Left cardiac atrium (tissue), 4 donors: Measurements from ENCODE around the gene ST6GALNAC2. TPM values are rescaled to one million over a fixed set of nuclear protein-coding genes. Genes with fewer than 3 reads are reported as not detected.
"Not testable (repeated sequence)": the region's sequence is repeated elsewhere in the genome, so short reads cannot be mapped to it uniquely, and the experiment has no call there.

Experiments
- ATAC-seq, 2 donors: fragments of 200-7000 bp; cut with Tn5 transposase; one replicate each; pipeline ENCODE4 v1.9.1; 2020; ENCODE audit warnings: mild to moderate bottlenecking in 2 of 2, moderate library complexity in 2 of 2
- DNase-seq: peaks from one replicate; pipeline ENCODE4 v3.0.0-alpha.2; 2020
- intact Hi-C, 2 donors: fragments of 100-400 bp; cut with DNase I; formaldehyde crosslinking; loops; one replicate each; pipeline versions ENCODE4 v1.14.1 to v1.15.1; 2022 to 2023
- total RNA-seq, 2 donors: library from RNA; stranded (reverse); fragmentation: NEBNext Ultra II Directional; extraction: Animal tissue kit (Norgen Biotek cat#: 25700); gene quantifications; one replicate each; pipeline ENCODE4 v1.2.1, GENCODE V29; 2021
- donor health status: DM: no; HTN: yes; CAD: no.
- donor health status: DM: no; HTN: yes; CAD: no; lungs with severe emphysema.
- donor health status: DM: yes; HTN: yes; CAD: no.
- donor health status: Dilated cardiomyopathy.

ST6GALNAC2 gene
- total RNA-seq, 2 donors from 2014 or later = 5.0 to 5.1 TPM

DNA sequence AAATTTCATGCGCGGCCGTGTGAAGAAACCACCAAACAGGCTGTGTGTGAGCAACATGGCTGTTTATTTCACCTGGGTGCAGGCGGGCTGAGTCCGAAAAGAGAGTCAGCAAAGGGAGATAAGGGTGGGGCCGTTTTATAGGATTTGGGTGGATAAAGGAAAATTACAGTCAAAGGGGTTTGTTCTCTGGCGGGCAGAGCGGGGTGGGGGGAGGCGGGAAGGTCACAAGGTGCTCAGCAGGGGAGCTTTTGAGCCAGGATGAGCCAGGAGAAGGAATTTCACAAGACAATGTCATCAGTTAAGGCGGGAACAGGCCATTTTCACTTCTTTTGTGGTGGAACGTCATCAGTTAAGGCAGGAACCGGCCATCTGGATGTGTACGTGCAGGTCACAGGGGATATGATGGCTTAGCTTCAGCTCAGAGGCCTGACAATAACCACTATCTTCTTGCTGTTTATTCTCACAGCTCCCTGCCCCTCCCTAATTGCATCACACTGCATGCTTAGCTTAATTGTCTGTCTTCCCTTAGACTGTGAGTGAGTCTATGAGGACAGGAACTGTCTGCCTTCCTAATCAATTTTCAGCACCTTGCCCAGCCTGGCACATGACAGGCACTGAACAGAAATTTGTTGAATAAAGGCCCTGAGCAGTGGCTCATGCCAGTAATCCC lies 25.6 kb upstream of the ST6GALNAC2 start:
- DNase-seq, ATAC-seq, intact Hi-C loops: not testable (repeated sequence)

DNA sequence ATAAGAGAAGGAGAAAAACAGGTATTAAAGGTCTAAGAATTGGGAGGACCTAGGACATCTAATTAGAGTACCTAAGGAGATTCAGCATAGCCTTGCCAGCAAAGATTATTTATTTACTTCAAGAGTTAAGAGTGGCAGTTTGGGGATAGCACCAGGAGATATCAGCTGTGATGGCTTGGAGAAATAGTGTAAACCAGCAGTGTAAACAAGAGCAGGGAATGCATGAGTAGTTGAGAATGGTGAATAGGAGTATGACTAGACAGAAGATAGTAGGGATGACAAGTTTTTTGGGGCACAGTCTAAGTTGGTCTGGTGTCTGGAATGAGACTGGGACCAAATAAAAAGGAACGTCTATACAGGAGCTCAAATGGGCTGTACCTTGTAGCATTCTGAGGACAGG lies 21.0 kb upstream of the ST6GALNAC2 start:
- intact Hi-C loops, ATAC-seq, DNase-seq: not testable (repeated sequence)

DNA sequence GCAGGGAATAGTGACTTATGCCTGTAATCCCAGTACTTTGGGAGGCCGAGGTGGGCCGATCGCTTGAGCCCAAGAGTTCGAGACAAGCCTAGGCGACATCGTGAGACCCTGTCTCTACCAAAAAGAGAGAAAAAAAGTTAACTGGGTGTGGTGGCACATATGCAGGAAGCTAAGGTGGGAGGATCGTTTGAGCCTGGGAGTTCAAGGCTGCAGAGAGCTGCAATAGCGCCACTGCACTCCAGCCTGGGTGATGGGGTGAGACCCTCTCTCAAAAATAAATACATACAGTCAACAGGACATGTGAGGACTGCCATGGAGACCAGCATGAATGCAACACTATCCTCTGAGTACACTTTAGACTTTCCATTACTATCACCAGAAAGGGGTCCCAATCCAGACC lies 15.4 kb upstream of the ST6GALNAC2 start:
- ATAC-seq (no peak), DNase-seq (no peak)
- intact Hi-C loops = no loop called here

DNA sequence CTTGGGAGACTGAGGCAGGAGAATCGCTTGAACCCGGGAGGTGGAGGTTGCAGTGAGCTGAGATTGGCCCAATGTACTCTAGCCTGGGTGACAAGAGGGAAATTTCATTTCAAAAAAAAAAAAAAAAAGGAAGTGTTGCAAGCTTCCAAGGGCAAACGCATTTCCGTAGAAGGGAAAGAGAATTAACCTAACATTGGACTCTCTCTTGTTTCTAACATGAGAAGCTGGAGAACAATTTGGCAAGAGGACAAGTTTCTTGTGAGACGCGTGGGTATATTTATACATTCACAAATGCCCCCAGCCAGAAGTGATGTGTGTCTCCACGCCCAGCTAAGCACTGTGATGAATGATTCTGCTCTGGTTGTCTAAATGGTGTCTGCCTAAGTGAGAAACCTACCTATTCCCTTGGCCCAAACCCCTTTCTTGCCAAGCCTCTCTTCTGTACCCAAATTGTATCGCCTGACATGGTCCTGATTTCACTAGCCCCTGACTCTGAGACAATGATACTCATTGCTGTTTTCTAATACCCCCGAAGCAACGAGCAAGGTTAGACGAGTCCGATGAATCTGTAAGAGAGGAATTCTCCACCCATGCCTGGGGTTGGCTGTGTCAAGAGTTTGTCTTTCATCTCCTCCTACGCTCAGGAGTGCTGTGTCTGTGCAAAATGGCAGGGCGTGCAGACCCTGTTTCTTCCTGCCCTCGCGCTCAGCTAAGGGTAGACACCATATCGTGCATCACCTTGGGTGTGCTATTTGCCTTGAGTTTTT lies 14.2 kb upstream of the ST6GALNAC2 start:
- intact Hi-C loops = no loop called here
- DNase-seq (no peak), ATAC-seq (no peak)

DNA sequence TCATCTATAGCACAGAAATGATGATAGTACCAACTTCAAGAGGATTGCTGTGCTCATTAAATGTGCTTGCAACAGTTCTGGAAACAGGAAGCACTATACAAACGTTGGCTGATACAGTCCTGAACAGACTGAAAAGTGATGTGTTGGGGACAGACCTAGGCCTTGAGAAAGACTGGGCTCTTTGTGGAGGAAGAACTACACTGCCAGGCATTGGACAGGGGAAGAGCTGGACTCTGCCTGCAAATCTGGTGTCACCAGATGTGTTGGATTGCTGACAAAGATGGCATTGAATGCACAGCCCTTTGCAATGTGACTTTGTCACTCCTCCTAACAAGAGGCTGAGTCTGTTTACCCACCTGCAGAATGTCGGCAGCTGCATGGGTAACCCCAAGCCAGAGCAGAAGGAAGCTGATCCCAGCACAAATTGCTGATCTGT lies 12.4 kb upstream of the ST6GALNAC2 start:
- DNase-seq (no peak), ATAC-seq (peak in 1 of 2 donors; percentile 52)
- intact Hi-C loops = no loop called here

DNA sequence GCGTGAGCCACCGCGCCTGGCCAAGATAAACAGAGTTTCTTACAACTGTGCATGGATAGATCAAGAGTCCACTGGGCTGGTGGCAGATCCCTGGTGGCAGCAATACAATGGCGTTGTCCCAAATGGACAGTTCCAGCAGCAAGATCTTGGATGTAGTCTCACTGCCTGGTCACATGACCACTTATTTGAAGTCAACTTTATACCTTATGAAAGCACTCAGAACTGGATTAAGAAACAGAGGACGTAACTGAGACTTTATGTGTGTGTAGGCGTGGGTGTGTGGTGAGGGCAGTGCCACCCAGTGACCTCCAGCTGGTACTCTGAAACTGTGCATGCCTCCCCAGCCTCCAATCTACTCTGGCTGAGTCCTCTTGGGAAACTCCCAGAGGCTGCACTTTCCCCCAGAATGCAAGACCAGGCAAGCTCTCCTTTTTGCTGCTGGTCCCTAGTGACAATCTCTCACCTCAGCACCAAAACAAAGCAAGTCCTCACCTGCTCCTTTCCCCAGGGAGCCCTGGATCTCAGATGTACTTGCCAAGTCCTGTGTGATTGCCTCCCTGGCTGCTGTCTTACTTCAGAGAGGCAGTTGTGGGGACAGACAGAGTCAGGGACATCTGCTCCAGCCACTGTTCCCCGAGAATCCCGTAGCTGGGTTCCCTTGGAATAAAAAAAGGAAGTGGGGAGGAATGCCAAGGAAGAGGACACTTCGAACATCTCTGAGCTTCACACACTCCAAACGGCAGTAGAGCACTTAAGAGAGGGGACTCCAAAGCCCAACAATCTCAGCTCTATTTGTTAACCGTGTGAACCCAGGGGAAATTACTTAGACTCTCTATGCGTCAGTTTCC lies 11.7 kb upstream of the ST6GALNAC2 start:
- intact Hi-C loops = no loop called here
- ATAC-seq (peak; percentile 33 to 66), DNase-seq (no peak)

DNA sequence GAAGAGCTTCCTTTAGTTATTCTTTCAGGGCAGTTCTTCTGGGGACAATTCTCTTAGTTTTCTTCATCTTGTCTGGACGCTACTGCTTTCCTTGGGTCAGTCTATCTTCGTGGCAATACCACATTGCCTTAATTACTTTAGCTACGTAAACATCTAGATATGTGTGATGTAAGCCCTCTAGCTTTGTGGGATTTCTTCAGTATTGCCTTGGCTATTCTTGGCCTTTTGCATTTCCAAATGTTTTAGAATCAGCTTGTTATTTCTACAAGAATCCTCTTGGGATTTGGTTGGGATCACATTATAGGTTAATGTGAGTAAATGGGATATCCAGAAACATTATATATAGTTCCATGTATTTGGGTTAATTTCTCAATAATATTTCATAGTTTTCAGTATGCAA lies 9.0 kb upstream of the ST6GALNAC2 start:
- no peak for ATAC-seq
- DNase-seq = no peak
- intact Hi-C loops = no loop called here

DNA sequence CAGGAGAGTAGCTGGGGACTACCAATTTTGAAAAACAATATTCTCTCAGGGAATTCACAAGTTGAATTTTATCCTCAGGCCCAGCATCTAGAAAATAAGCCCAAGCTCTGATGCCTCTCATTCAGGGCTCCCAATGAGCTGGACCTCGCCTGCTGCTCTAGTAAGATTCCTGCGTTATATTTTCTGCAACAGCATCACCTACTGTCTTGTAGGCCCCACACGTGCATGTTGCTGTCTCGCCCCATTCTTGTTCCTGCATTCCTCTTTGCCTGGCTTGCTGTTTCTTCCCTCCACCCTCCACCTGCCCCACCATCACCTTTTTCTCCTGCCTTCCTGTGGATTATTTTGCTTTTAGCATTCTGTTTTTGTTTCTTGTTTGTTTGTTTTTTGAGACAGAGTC lies 8.3 kb upstream of the ST6GALNAC2 start:
- intact Hi-C loops = no loop called here
- ATAC-seq = no peak
- no peak for DNase-seq

DNA sequence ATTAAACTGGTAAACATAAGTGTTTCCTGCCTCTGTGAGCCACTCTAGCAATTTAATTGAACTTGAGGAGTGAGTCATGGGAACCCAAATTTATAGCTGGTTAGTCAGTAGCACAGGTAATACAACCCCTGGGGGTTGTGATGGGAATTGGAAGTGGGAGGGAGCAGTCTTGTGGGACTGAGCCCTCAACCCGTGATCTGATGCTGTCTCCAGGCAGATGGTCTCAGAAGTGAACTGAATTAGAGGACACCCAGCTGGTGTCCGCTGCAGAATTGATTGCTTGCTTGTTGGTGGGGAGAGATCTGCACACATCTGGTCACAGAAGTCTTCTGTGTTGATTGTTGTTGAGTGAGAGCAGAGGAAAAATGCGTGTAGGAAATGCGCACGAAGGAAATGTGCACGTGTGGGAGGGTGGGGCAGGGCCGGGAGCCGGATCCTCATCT lies 7.7 kb upstream of the ST6GALNAC2 start:
- no peak for ATAC-seq
- no peak for DNase-seq
- intact Hi-C loops = no loop called here

DNA sequence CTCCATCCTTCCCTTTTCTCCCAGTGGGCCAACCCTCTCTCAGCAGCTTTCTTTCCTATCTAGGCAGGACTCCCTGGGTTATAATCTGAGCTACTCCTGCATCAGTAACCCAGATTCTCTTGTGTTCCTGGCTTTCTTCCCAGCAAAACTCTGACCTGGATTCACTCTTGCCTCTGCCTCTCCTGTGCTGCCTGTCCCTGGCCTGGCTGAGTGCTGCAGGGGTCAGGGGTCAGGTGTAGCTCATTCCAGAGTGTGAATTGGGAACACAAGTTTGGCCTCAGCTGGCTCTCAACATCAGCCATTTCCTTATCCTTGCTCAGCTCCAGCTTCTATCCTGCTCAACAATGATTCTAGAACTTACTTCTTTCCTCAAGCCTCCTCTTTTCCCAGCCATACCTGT lies 2.5 kb upstream of the ST6GALNAC2 start:
- no peak for DNase-seq
- intact Hi-C loops = no loop called here
- no peak for ATAC-seq

DNA sequence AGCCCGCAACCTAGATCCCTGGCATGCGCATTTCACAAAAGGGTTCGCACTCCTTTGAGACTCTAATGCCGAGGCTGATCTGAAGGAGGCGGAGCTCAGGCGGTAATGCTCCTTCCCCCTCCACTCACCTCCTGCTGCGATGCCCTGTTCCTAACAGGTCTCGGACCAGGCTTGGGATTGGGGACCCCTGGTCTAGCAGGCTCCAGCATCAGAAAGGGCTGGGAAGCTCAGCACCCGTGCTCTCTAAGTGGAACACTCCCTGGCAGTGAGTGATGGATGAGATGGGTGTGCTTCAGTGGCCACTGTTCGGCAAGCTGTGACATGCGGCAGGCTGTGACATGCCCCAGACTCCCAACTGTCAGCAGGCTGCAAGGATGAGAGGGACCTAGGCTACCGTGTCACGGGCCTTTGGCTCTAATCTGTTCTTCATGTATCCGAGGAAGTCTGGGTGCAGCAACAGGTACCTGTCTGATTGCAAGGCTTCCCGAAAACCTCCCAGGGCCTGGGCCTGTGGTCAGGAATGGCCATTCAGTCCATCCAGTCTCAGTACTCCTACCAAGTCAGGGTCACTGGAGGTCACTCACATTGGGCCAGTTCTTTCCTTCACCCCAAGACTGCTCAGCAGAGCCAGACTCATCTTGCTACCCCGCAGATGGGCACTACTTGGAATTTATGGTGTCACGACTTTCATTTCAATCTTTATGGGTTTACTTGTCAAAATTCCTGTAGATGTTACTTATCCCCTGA lies 1.3 kb upstream of the ST6GALNAC2 start:
- intact Hi-C loops = no loop called here
- DNase-seq (no peak), ATAC-seq (no peak)

DNA sequence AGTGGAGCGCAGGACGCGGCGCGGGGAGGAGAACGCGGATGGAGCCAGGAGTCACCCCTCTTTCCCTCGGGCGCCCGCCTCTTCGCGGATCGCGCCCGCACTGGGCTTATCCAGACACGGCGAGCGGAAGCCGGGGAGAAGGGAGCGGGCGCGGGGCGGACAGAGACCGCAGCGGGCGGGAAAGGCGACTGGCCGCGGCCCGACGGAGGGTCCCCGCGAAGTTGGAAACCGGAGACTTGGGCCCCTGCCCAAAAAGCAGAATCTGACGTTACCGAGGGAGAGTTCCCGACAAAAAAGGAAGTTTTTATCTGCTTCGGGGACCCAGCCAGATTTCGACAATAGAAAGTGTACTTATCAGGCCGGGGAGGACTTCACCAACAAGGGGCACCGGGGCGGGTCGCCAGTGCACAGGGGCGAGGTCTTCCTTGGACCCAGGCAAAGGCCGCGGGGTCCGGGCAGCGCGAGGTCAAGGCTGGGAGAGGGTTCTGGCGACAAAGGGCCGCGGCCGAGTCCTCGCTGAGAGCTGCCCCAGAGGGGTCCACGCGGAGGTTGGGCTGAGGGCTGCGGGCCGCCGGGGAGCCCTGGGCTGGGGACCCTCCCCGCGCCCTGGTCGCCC lies 519 bp downstream of the ST6GALNAC2 start:
- intact Hi-C loops = loop anchor here in 1 of 2 donors (2.0 kb wide), 1 partner anchor 62 kb away; no protein-coding TSS in a partner anchor
- peak; percentile 59 for DNase-seq
- peak; percentile 43 to 60 for ATAC-seq

DNA sequence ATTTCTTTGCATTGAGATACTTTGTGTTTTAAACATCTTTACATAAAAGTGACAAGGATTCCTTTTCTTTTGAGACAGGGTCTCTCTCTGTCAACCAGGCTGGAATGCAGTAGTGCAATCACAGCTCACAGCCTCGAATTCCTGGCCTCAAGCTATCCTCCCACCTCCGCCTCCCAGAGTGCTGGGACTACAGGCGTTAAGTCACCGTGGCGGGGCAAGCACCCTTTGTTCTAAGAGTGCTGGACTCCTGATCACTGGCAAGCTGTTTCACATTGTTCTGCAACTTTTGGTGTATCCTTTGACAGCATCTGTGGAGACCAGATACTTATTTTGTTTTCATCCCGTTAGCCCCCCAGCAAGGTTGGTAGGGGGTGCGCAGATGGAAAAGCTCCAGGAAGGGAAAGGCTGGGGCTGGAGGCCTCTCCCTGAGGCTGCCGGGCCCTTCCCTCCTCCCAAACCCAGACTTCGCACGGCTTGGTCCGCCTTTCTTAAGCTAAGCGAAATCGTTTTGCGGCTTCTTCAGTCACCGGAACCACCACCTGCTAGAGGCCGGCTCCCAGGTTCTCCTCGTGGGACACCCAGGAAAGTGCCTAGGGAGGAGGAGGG lies 1.1 kb downstream of the ST6GALNAC2 start:
- ATAC-seq (peak in 1 of 2 donors; percentile 6), DNase-seq (no peak)
- intact Hi-C loops = loop anchor here in 1 of 2 donors (2.0 kb wide), 1 partner anchor 62 kb away; no protein-coding TSS in a partner anchor

DNA sequence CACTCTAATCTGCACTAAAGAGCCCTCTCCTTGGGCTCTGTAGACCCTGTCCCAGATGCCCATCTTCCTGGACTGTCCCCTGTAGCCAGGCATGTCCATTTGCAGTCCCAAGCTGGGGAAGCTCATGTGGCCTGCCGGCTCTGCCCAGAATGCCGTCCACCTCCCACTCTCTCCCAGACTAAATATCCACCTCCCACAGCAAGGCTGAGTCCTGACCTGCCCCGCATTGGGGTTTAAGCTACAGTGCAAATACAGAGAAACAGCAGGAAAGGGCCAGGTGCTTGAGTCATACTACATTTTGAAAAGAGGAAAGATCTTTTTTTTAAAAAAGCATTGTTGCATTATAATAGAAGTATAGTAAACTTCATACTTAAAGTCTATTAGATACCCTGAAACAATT lies 3.0 kb downstream of the ST6GALNAC2 start:
- intact Hi-C loops = no loop called here

DNA sequence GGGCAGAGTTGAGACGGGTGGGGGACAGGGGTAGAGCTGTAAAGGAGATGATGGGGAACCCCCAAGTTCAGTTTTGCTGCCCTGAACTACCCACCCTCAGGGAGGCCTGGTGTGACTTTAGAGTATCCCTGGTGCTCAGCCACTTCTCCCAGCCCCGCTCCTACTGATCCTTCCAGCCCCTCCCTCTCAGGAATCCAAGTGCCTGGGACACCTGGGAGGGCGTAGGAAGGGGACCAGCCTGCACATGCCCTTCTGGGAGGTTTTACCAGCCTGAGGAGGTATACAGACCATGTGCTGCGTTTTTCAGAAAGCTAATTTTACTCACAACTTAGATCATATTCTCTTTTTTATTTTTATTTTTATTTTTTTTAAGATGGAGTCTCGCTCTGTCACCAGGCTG lies 4.1 kb downstream of the ST6GALNAC2 start:
- intact Hi-C loops = no loop called here
- no peak for DNase-seq
- ATAC-seq = no peak

More for the DNA sequence above, 3.0 kb downstream of the ST6GALNAC2 start:
- no peak for DNase-seq
- no peak for ATAC-seq

DNA sequence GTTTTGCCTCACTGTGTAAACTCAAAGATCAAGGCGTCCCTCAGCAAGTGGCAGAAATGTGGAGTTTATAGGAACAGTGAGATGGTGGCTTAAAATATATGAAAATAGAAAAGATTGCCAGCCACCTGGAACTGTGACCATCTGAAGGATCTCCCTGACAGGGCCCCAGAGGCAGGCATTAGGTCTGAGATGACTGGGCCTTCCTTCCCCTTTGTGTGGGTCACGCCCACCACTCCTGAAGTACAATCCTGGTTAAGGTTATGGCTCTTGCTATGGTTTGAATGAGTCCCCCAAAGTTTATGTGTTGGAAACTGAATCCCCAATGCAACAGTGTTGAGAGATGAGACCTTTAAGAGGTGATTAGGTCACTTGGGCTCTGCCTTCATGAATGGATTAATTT lies 6.4 kb downstream of the ST6GALNAC2 start:
- ATAC-seq (no peak), DNase-seq (no peak)
- intact Hi-C loops = no loop called here

DNA sequence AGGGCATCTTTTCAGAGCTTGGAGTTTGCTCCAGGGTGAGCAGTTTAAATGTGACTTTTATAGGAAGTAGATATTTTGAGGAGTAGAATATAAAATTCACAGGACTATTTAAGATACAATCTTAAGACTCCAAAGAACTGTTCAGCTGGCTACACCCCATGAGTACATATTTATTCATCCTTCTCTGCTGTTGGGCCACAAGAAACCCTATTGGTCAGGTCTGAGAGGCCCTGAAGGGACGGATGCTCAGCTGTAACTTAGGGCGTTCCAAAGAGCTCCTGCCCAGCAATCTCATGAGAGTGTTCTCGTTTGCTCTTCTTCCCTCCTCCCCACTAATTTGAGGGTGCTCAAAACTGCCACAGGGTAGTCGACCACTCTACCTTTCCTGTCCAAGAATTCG lies 7.3 kb downstream of the ST6GALNAC2 start:
- DNase-seq = no peak
- no peak for ATAC-seq
- intact Hi-C loops = no loop called here

DNA sequence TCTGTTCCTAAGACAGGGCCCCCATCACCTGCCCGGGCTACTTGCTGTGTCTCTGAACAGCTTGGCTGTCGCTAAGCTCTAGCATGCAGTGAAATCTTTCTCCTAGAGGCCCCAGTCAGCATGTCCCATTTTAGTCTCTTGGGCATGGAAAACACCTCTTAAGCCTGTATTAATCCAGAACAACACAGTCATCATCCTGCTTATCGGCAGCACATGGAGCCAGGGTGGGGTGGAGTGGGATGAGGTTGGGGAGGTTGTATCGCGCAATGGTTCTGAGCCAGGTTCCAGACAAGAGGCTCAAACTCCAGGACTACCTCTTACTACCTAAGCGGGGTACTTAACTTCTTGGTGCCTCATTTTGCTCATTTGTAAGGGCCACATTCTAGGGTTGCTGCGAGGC lies 7.8 kb downstream of the ST6GALNAC2 start:
- intact Hi-C loops = no loop called here

More for the DNA sequence above, 7.8 kb downstream of the ST6GALNAC2 start:
- ATAC-seq (no peak), DNase-seq (no peak)
